ENCODE results near the gene MEGF6.

Gene MEGF6

DNA sequence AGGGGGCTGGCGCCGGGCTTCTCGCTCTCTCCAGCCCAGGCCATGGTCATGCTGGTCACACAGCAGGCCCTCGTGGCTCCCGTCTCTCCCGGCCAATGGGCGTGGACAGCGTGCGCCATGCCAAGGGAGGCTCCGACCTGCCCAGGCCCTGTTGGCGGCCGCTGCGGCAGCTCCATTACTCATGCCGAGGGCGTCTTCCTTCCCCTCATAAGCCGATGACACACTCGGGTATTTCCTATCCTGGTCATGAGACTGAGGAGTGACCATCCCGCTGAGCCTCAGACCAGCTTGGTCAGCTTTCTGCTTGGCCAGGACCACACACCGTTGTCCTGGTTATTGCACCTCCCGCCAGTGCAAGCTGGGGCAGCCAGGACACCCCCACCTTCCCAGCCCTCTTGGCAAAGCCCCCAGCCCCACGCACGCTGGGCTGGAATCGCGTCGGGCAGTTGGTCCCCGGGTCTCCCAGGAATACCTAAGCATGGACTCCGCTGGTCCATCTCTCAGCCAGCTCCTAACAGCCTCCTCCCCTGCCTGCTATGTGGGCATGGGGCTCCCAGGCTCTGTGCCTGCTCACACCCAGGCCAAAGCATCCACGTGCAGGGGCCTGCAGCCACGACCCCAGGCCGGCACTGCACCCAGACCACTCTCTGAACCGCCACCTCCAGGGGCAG, 107.0 kb downstream of the MEGF6 start:
- TF ChIP-seq, protein P1, sequence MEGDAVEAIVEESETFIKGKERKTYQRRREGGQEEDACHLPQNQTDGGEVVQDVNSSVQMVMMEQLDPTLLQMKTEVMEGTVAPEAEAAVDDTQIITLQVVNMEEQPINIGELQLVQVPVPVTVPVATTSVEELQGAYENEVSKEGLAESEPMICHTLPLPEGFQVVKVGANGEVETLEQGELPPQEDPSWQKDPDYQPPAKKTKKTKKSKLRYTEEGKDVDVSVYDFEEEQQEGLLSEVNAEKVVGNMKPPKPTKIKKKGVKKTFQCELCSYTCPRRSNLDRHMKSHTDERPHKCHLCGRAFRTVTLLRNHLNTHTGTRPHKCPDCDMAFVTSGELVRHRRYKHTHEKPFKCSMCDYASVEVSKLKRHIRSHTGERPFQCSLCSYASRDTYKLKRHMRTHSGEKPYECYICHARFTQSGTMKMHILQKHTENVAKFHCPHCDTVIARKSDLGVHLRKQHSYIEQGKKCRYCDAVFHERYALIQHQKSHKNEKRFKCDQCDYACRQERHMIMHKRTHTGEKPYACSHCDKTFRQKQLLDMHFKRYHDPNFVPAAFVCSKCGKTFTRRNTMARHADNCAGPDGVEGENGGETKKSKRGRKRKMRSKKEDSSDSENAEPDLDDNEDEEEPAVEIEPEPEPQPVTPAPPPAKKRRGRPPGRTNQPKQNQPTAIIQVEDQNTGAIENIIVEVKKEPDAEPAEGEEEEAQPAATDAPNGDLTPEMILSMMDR (conservative IDR thresholded peaks at IDR 0.05) = no peak
- H3K27ac ChIP-seq = no peak overlapping the region

DNA sequence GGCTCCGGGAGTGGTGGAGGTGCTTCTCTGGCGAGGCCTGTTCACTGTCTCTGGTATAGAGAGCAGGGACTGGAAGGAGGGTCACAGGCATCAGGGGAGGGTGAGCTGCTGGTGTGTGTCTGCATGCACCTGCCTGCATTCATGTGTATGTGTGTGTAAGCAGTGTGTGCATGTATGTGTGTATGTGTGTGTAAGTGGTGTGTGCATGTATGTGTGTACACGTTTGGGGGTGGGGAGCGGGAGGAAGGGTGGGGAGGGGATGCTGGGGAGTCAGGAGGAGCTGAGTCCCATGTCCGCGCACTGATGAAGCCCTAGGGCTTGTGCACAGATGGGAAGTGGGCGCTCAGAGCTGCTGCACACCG, 107.8 kb downstream of the MEGF6 start:
- TF ChIP-seq, protein P1 (conservative IDR thresholded peaks at IDR 0.05) = no peak
- no peak overlapping the region for H3K27ac ChIP-seq

DNA sequence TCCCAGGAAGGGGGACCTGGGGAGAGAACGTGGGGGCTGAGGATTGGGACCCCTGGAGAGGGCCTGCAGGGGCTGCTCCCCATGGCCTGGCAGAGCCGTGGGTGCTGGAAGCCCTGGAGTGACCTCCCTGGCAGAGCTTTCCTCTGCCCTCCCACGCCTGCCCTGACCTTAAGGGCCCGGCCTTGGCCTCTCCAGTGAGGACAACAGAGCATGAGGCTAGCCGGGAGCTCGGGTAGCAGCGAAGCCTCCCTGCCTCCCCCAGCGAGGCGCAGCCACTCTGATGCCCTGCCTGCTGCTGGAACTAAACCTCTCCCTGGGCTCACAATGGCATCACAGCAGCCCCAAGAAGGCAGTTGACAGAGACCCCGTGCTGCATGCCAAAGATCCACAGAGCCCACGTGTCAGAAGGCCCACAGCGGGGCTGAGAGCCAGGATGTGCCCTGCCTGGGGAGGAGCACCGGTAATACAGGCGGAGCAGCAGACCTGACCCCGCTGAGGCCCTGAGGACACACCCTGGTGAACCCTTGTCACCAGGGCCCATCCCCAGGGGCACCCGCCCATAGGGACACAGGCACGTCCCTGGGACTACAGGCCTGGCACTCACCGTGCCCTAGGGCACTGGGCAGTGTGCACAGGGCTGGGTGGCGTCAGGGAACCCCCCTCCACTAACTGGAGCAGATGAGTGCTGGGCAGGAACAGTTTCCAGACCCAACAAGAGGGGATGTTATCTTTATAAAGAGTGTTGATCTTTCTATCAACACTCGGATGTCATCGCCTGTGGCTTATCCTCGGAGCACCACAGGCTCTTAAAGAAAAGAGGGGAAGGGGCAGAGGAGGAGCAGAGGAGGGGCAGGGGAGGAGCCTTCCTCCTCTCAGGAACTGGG, 108.4 kb downstream of the MEGF6 start:
- TF ChIP-seq, protein P1 (conservative IDR thresholded peaks at IDR 0.05) = no peak
- no peak overlapping the region for H3K27ac ChIP-seq

DNA sequence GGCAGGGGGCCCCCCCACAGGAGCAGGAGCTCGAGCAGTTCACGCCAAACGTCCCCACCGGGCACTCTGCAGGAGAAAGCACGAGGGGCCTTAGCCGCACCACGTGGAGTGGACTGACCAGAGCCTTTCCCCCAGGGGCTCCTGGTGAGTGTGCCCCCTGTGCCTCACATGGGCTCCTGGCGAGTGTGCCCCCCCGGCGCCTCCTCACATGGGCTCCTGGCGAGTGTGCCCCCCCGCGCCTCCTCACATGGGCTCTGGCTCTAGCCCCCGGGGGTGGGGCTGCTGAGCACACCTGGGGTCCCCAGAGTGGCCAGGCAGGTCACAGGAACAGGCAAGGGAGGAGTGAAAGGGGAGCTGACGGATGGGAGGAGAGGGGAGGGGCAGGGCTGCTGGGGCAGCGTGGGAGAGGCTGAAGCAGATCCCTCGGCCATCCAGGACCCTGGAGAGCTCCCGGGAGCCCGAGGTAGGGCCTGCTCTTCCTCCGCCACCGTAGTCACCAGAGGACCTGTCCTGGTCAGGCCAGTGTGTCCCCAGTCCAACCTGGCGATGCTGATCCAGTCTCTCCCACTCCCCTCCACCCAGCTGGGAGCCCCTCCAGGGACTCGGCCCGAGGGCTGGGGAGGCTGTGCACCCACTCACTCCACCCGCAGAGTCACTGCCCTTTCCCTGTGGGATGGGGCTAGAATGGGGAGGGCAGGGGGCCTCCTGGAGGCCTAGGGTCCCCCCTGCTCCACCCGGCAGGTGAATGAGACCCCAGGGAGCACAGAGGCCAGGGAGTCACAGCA, 109.3 kb downstream of the MEGF6 start:
- TF ChIP-seq, protein P1 (conservative IDR thresholded peaks at IDR 0.05) = no peak
- no peak overlapping the region for H3K27ac ChIP-seq

DNA sequence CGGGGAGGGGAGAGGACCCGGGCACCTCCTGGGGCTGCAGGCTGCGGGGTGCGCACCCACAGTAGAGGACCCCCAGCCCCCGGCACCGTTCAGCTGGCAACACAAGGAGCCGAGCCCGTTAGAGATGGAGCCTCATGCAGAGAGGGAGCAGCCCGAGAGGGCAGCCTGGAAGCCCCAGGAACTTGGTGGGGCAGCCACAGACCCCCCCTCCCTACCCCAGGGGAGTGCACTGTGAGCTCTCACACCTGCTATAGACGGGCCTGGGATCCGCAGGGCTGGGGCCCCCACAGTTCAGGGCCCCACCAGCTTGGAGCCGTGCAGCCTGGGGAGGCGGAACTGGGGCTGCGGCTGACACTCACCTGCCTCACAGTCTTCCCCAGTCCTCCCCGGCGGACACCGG, 109.9 kb downstream of the MEGF6 start:
- TF ChIP-seq, protein P1 (conservative IDR thresholded peaks at IDR 0.05) = no peak

DNA sequence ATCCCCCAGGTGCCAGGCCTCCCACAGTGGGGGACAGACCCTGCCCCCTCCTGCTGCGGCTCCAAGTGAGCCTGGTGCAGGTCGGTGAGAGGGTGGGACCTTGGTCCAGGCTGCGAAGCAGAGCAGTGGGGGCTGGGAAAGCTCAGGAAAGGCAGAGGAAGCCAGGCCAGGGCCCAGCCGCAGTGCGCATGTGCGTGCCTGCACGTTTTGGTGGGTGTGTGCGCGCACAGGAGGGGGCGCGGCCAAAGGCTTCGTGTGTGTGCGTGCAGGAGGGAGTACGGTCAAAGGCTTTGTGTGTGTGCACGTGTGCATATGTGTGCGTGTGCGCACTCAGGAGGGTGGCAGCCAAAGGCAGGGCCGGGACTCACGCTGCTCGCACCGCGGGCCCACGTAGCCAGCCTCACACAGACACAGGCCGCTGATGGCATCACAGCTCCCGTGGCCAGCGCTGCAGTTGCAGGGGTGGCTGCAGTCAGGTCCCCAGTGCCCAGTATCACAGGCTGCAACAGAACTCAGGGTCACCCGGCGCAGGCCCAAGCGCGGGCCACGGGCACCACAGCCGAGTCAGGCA, 111.0 kb downstream of the MEGF6 start:
- TF ChIP-seq, protein P1 (conservative IDR thresholded peaks at IDR 0.05) = no peak
- H3K27ac ChIP-seq = no peak overlapping the region

More for the DNA sequence above, 109.9 kb downstream of the MEGF6 start:
- no peak overlapping the region for H3K27ac ChIP-seq

DNA sequence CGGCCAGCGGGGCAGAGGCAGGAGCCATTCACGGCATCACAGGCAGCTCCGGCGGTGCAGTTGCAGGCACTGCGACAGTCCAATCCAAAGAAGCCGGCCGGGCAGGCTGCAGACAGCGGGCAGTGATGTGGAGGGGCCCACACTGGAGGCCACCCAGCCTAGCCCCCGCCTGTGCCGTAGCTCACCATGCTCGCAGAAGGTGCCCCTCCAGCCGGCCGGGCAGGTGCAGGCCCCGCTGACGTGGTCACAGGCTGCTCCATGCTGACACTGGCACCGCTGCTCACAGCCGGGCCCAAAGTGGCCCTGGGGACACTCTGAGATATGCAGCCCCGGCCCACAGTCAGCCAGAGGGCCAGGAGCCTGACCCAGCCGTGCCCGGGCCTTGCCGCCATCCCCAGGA, 111.7 kb downstream of the MEGF6 start:
- H3K27ac ChIP-seq = no peak overlapping the region
- TF ChIP-seq, protein P1 (conservative IDR thresholded peaks at IDR 0.05) = no peak
